Smooth muscle cell (in vitro differentiated cells): ENCODE results near the gene POLR2L. TPM values are rescaled to one million over a fixed set of nuclear protein-coding genes. Genes with fewer than 3 reads are reported as not detected.

ENCODE experiments used
- DNase-seq: peaks from one replicate; lab custom pipeline; 2025; ENCODE audit not compliant: unreplicated experiment; lab: John Stamatoyannopoulos, UW
- H2AFZ ChIP-seq: fragments of 200-600 bp; sonication (generic); 2 replicates; pipeline ENCODE4 v1.6.0; 2016; ENCODE audit warnings: antibody characterized with exemption, low read depth, mild to moderate bottlenecking
- H3F3A ChIP-seq: fragments of 200-600 bp; sonication (generic); 2 replicates; pipeline ENCODE4 v1.6.0; 2017; ENCODE audit warnings: antibody characterized with exemption, low read depth
- H3K27ac ChIP-seq: fragments of 200-600 bp; sonication (generic); 2 replicates; pipeline ENCODE4 v1.5.1; 2016; ENCODE audit warnings: low read depth, mild to moderate bottlenecking
- H3K27me3 ChIP-seq: fragments of 200-600 bp; sonication (generic); 2 replicates; pipeline ENCODE4 v1.6.1; 2016; ENCODE audit warnings: low read depth, mild to moderate bottlenecking
- H3K36me3 ChIP-seq: fragments of 200-600 bp; sonication (generic); 2 replicates; pipeline ENCODE4 v1.5.1; 2016; ENCODE audit warnings: low read depth
- H3K4me1 ChIP-seq: fragments of 200-600 bp; sonication (generic); 2 replicates; pipeline ENCODE4 v1.5.1; 2016; ENCODE audit warnings: low read depth
- H3K4me2 ChIP-seq: fragments of 200-600 bp; sonication (generic); 2 replicates; pipeline ENCODE4 v1.6.0; 2016; ENCODE audit warnings: mild to moderate bottlenecking
- H3K4me3 ChIP-seq: fragments of 200-600 bp; sonication (generic); 2 replicates; pipeline ENCODE4 v1.5.1; 2016; ENCODE audit warnings: mild to moderate bottlenecking
- H3K79me2 ChIP-seq: fragments of 200-600 bp; sonication (generic); 2 replicates; pipeline ENCODE4 v1.6.0; 2016; ENCODE audit warnings: low read depth, mild to moderate bottlenecking
- H3K9ac ChIP-seq: fragments of 200-600 bp; sonication (generic); 2 replicates; pipeline ENCODE4 v1.6.0; 2016; ENCODE audit warnings: low read depth
- H3K9me3 ChIP-seq: fragments of 200-600 bp; sonication (generic); replicated peaks from 2 replicates; pipeline ENCODE4 v1.5.1; 2016; ENCODE audit warnings: low read depth
- H4K20me1 ChIP-seq: fragments of 200-600 bp; sonication (generic); 2 replicates; pipeline ENCODE4 v1.6.0; 2016; ENCODE audit warnings: low read depth
- WGBS: methylation state at CpG from one replicate; pipeline ENCODE4 v1.1.7; 2016; ENCODE audit warnings: low lambda C conversion rate; 5-methylcytosine and 5-hydroxymethylcytosine counted together
- polyA plus RNA-seq: library from polyadenylated mRNA; unstranded; fragments of >200 nt; fragmentation: Nextera tagmentation; extraction: Ambion mirVana; gene quantifications from 2 replicates; pipeline ENCODE4 v1.2.1, GENCODE V29; 2016
- total RNA-seq: library from RNA; depleted of rRNA; stranded (reverse); fragments of >200 nt; gene quantifications from 2 replicates; pipeline ENCODE4 v1.2.3, GENCODE V29; 2014
- TF ChIP-seq, protein P1 (sequence below): fragments of 200-600 bp; sonication (generic); IDR thresholded peaks from 2 replicates; pipeline ENCODE4 v1.5.1; 2017; ENCODE audit warnings: borderline replicate concordance, mild to moderate bottlenecking, antibody characterized with exemption; ENCODE audit not compliant: insufficient read depth, poor library complexity, severe bottlenecking

Gene POLR2L
- total and polyA plus RNA-seq, 2 experiments from 2014 or later, result 51.4 to 380 TPM

DNA sequence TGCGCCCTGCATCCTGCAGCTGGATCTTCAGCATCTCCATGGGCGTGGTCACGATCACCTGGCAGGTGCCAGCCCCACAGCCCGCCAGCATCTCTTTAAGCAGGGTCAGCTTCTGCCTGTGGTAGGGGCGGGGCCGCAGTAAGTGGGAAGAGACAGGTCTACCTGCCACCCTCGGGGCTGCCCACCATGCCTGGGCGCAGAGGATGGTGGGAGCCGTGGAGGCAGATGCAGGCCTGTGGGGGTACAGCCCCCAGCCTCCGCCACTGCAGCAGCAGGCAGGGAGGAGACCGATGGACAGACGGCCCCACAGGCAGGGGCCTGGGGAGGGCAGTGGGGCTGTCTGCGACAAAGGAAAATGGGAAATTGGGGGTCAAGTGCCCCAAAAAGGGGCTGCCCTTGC is 49.5 kb downstream of the POLR2L start:
- H3K4me1 ChIP-seq, result peaks cover 16% of the 10 kb centered on the region
- H3F3A ChIP-seq, result peaks cover 9% of the 10 kb centered on the region
- H3K36me3 ChIP-seq, result no peaks in the 10 kb centered on the region
- H3K27me3 ChIP-seq, result no peaks in the 10 kb centered on the region
- H4K20me1 ChIP-seq, result peaks cover 21% of the 10 kb centered on the region
- no peak overlapping the region for H3K27ac ChIP-seq
- DNase-seq, result no peak
- H3K9ac ChIP-seq, result no peak overlapping the region
- TF ChIP-seq, protein P1, sequence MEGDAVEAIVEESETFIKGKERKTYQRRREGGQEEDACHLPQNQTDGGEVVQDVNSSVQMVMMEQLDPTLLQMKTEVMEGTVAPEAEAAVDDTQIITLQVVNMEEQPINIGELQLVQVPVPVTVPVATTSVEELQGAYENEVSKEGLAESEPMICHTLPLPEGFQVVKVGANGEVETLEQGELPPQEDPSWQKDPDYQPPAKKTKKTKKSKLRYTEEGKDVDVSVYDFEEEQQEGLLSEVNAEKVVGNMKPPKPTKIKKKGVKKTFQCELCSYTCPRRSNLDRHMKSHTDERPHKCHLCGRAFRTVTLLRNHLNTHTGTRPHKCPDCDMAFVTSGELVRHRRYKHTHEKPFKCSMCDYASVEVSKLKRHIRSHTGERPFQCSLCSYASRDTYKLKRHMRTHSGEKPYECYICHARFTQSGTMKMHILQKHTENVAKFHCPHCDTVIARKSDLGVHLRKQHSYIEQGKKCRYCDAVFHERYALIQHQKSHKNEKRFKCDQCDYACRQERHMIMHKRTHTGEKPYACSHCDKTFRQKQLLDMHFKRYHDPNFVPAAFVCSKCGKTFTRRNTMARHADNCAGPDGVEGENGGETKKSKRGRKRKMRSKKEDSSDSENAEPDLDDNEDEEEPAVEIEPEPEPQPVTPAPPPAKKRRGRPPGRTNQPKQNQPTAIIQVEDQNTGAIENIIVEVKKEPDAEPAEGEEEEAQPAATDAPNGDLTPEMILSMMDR, result no peak
- no peaks in the 10 kb centered on the region for H3K9me3 ChIP-seq
- no peaks in the 10 kb centered on the region for H3K79me2 ChIP-seq
- H2AFZ ChIP-seq, result no peak overlapping the region
- 97% methylated on average over 13 of the region's 13 CpGs for WGBS
- H3K4me3 ChIP-seq, result no peak overlapping the region
- H3K4me2 ChIP-seq, result no peak overlapping the region

DNA sequence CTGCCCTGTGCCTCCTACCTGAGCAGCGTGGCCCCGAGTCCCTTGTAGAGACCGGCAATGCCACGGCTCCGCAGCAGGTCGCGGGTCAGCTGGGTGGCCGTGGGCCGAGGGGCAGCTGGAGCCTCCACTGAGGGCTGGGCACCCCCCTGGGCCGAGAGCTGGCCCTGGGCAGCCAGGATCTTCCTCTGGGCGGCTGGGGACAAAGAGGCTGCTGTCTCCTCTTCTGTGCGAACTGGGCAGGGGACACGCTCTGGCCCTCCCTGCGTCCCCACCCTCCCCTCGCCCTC is 49.9 kb downstream of the POLR2L start:
- TF ChIP-seq, protein P1, result no peak
- Histone ChIP-seq H3K27me3 (no peaks in the 10 kb centered on the region), H4K20me1 (peaks cover 21% of the 10 kb centered on the region), H2AFZ (no peak overlapping the region), H3K4me2 (no peak overlapping the region), H3K27ac (no peak overlapping the region), H3K9ac (no peak overlapping the region), H3K9me3 (no peaks in the 10 kb centered on the region), H3K4me1 (peaks cover 16% of the 10 kb centered on the region), H3K36me3 (no peaks in the 10 kb centered on the region), H3K79me2 (no peaks in the 10 kb centered on the region), H3K4me3 (no peak overlapping the region), H3F3A (peaks cover 9% of the 10 kb centered on the region)
- DNase-seq, result no peak
- 97% methylated on average over 9 of the region's 15 CpGs for WGBS

DNA sequence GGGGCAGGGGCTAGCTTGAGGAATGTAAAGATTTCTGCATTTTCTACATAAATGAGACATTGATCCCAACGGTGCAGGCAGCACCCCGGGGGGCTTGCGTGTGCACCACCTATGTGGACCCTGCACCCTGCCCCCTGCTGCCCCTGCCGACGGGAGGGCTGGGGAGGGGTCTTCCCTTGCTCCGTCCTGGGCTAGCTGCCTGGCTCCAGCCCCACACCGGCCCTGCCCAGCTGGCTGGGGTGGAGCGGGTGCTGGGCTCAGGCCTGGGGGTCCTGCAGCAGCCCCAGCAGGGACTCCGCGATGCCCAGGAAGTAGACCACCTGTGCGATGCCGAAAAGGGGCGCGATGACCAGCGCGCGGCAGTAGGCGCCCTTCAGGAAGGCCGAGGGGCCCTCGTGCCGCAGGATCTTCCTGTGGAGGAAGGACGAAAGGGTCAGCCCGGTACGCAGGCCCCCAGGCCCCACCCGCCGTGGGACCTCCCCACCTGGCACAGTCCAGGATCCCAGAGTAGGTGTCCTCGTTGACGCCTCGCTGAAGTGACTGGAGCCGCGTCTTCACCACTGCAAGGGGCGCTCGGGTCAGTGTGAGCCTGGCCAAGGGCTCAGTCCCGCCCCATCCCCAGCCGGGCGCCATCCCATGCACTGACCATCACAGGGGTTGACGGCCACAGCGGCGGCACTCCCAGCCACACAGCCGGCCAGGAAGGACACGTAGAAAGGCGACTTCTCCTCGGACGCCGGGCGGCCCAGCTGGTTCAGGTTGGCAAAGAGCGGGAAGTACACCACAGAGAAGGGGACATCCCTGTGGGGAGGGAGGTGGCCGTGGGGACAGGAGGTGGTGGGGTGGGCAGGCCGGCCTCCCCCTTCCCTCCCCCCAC is 50.4 kb downstream of the POLR2L start:
- H2AFZ ChIP-seq, result no peak overlapping the region
- no peak for DNase-seq
- peaks cover 7% of the 10 kb centered on the region for H3F3A ChIP-seq
- no peaks in the 10 kb centered on the region for H3K36me3 ChIP-seq
- no peaks in the 10 kb centered on the region for H3K79me2 ChIP-seq
- no peaks in the 10 kb centered on the region for H3K27me3 ChIP-seq
- TF ChIP-seq, protein P1, result no peak
- H4K20me1 ChIP-seq, result peaks cover 19% of the 10 kb centered on the region
- H3K4me1 ChIP-seq, result peaks cover 14% of the 10 kb centered on the region
- WGBS, result 96% methylated on average over 47 of the region's 49 CpGs
- H3K27ac ChIP-seq, result no peak overlapping the region
- no peak overlapping the region for H3K9ac ChIP-seq
- no peak overlapping the region for H3K4me2 ChIP-seq
- H3K9me3 ChIP-seq, result no peaks in the 10 kb centered on the region
- H3K4me3 ChIP-seq, result no peak overlapping the region
